MCF 10A (cell line): ENCODE data around the gene METTL26. TPM values are rescaled to one million over a fixed set of nuclear protein-coding genes. Genes with fewer than 3 reads are reported as not detected.

Source experiments
- BruUV-seq: library from RNA; stranded (reverse); fragments of 400-500 nt; replicated peaks from 2 replicates; lab custom pipeline; 2021; lab: Mats Ljungman, UMichigan
- CTCF ChIA-PET: fragments of 300-600 bp; sonication (Branson Sonifier 250); formaldehyde crosslinking; extraction: SDS; loops from one replicate; lab custom pipeline; 2021; ENCODE audit warnings: antibody characterized with exemption, inconsistent platforms; lab: Yijun Ruan, JAX
- POLR2A ChIA-PET: fragments of 300-600, 350-650 bp; sonication (Branson Sonifier 250); formaldehyde crosslinking; extraction: SDS; loops from one replicate; lab custom pipeline; 2020; ENCODE audit warnings: antibody characterized with exemption, inconsistent platforms; lab: Yijun Ruan, JAX
- DNase-seq: peaks from one replicate; pipeline ENCODE4 v3.0.0-alpha.2; 2018; ENCODE audit not compliant: unreplicated experiment
- H3K27ac Mint-ChIP-seq: one replicate; pipeline ENCODE4 v1.8.0; 2022; ENCODE audit warnings: mild to moderate bottlenecking, low read depth, mixed read lengths; ENCODE audit not compliant: unreplicated experiment
- H3K27me3 Mint-ChIP-seq: one replicate; pipeline ENCODE4 v1.8.0; 2022; ENCODE audit warnings: mixed read lengths; ENCODE audit not compliant: insufficient read depth, unreplicated experiment
- H3K36me3 Mint-ChIP-seq: one replicate; pipeline ENCODE4 v1.8.0; 2022; ENCODE audit warnings: mild to moderate bottlenecking, moderate library complexity, mixed read lengths; ENCODE audit not compliant: insufficient read depth, unreplicated experiment
- H3K4me1 Mint-ChIP-seq: one replicate; pipeline ENCODE4 v1.8.0; 2022; ENCODE audit warnings: mixed read lengths; ENCODE audit not compliant: insufficient read depth, unreplicated experiment
- H3K4me3 Mint-ChIP-seq: one replicate; pipeline ENCODE4 v1.8.0; 2022; ENCODE audit warnings: mild to moderate bottlenecking, moderate library complexity, mixed read lengths; ENCODE audit not compliant: unreplicated experiment
- H3K9me3 Mint-ChIP-seq: one replicate; pipeline ENCODE4 v1.8.0; 2022; ENCODE audit warnings: mixed read lengths; ENCODE audit not compliant: unreplicated experiment
- CTCF ChIP-seq: fragments of 200-600 bp; IDR thresholded peaks from one replicate; pipeline ENCODE4 v1.8.0; 2022; ENCODE audit warnings: antibody characterized with exemption, mild to moderate bottlenecking; ENCODE audit not compliant: unreplicated experiment
- intact Hi-C: fragments of 100-400 bp; cut with micrococcal nuclease; formaldehyde crosslinking; loops from 2 replicates; pipeline ENCODE4 v1.14.1; 2022
- total RNA-seq: library from RNA; stranded (reverse); gene quantifications from 2 replicates; pipeline ENCODE4 v1.2.3, GENCODE V29; 2022

The METTL26 gene
- total RNA-seq, 1 experiment from 2014 or later, result 106 TPM

- no peak for DNase-seq
- Mint-ChIP-seq H3K4me1 (peaks cover 23% of the 10 kb centered on the region), H3K27me3 (no peaks in the 10 kb centered on the region), H3K27ac (peak overlapping the region; percentile 82), H3K9me3 (no peaks in the 10 kb centered on the region), H3K36me3 (peaks cover 26% of the 10 kb centered on the region), H3K4me3 (no peak overlapping the region)
- CTCF ChIA-PET, result interaction anchor here (0.6 kb wide), 1 partner anchor 19 kb away, joined by 3 read pairs; no protein-coding TSS in a partner anchor
- TF ChIP-seq CTCF, result no peak
- intact Hi-C loops, result no loop called here
- BruUV-seq, result no TSS peak
- POLR2A ChIA-PET, result interaction anchor here (4.7 kb wide), 1 partner anchor 37 kb away, joined by 53 read pairs; the partner anchor contains the start of gene RAB40C
Measured at GRCh38 chr16:629185-629832, 6.8 kb downstream of the METTL26 start.

GRCh38 chr16:628321-629061, 7.6 kb downstream of the METTL26 start:
- no peaks in the 10 kb centered on the region for H3K9me3 Mint-ChIP-seq
- ChIA-PET POLR2A (interaction anchor here (0.6 to 4.7 kb wide), 3 partner anchors 8 to 36 kb away, joined by 4 to 53 read pairs (median 25); partner anchors contain the start of genes METTL26 and RAB40C), CTCF (interaction anchor here (0.6 to 1.5 kb wide), 2 partner anchors 20 to 36 kb away, joined by 3 to 6 read pairs; no protein-coding TSS in a partner anchor)
- peak overlapping the region; percentile 82 for H3K27ac Mint-ChIP-seq
- peaks cover 23% of the 10 kb centered on the region for H3K4me1 Mint-ChIP-seq
- no peak for DNase-seq
- intact Hi-C loops, result no loop called here
- no TSS peak for BruUV-seq
- no peaks in the 10 kb centered on the region for H3K27me3 Mint-ChIP-seq
- TF ChIP-seq CTCF, result no peak
- peak overlapping the region; percentile 28 for H3K4me3 Mint-ChIP-seq
- H3K36me3 Mint-ChIP-seq, result peaks cover 26% of the 10 kb centered on the region

GRCh38 chr16:627454-628239, 8.5 kb downstream of the METTL26 start:
- peaks cover 27% of the 10 kb centered on the region for H3K36me3 Mint-ChIP-seq
- no TSS peak for BruUV-seq
- intact Hi-C loops, result no loop called here

More at GRCh38 chr16:627454-628239, 8.5 kb downstream of the METTL26 start:
- Mint-ChIP-seq H3K27ac (no peak overlapping the region), H3K4me3 (no peak overlapping the region), H3K9me3 (no peaks in the 10 kb centered on the region), H3K4me1 (peaks cover 23% of the 10 kb centered on the region), H3K27me3 (no peaks in the 10 kb centered on the region)
- TF ChIP-seq CTCF, result no peak
- ChIA-PET CTCF (interaction anchor here (0.5 to 1.5 kb wide), 2 partner anchors 35 to 241 kb away, joined by 3 to 6 read pairs; no protein-coding TSS in a partner anchor), POLR2A (interaction anchor here (0.6 to 4.7 kb wide), 12 partner anchors 9 to 102 kb away, joined by 3 to 53 read pairs (median 4); partner anchors contain the start of genes METRN, METTL26, RAB40C and STUB1)
- DNase-seq, result peak; percentile 95
